Natural killer cell (primary cell): Measurements from ENCODE around the gene STXBP3. TPM values are rescaled to one million over a fixed set of nuclear protein-coding genes. Genes with fewer than 3 reads are reported as not detected.

Source experiments
- ATAC-seq, 3 donors: fragments of 150-1000 bp in 2 of 3; fragments of 200-7000 bp in 1 of 3; cut with Tn5 transposase; 1 replicate in 1 of 3; 2 replicates in 2 of 3; pipeline ENCODE4 v1.10.0; 2021; ENCODE audit warnings: mild to moderate bottlenecking in 2 of 3, moderate library complexity in 2 of 3
- DNase-seq, 2 donors: peaks; one replicate each; pipeline versions ENCODE4 v3.0.0 to v3.0.0-alpha.2; 2013 to 2021; ENCODE audit warnings: mixed read lengths in 1 of 2
- H3K27ac ChIP-seq: one replicate; pipeline ENCODE4 v1.5.1; 2013; ENCODE audit warnings: mild to moderate bottlenecking, low read length
- H3K27me3 ChIP-seq: one replicate; pipeline ENCODE4 v1.6.1; 2013; ENCODE audit warnings: low read length; ENCODE audit not compliant: control insufficient read depth, insufficient read depth
- H3K36me3 ChIP-seq: one replicate; pipeline ENCODE4 v1.6.1; 2013; ENCODE audit warnings: low read length; ENCODE audit not compliant: control insufficient read depth, insufficient read depth
- H3K4me1 ChIP-seq: one replicate; pipeline ENCODE4 v1.6.1; 2013; ENCODE audit warnings: low read length; ENCODE audit not compliant: control insufficient read depth, insufficient read depth
- H3K4me3 ChIP-seq: one replicate; pipeline ENCODE4 v1.5.1; 2013; ENCODE audit warnings: low read length
- H3K9me3 ChIP-seq: one replicate; pipeline ENCODE4 v1.6.1; 2013; ENCODE audit warnings: low read length; ENCODE audit not compliant: control insufficient read depth, insufficient read depth
- H3K27ac Mint-ChIP-seq, 2 donors: one replicate each; pipeline ENCODE4 v1.8.0; 2022; ENCODE audit warnings: mild to moderate bottlenecking in 2 of 2, mixed read lengths in 2 of 2, moderate library complexity in 1 of 2
- H3K27me3 Mint-ChIP-seq, 2 donors: one replicate each; pipeline ENCODE4 v1.8.0; 2022; ENCODE audit warnings: low read depth in 2 of 2, mixed read lengths in 2 of 2
- H3K36me3 Mint-ChIP-seq: one replicate; pipeline ENCODE4 v1.8.0; 2022; ENCODE audit warnings: mixed read lengths
- H3K4me1 Mint-ChIP-seq, 2 donors: one replicate each; pipeline ENCODE4 v1.8.0; 2022; ENCODE audit warnings: mixed read lengths in 2 of 2
- H3K4me3 Mint-ChIP-seq: one replicate; pipeline ENCODE4 v1.8.0; 2022; ENCODE audit warnings: mild to moderate bottlenecking, moderate library complexity, mixed read lengths
- H3K9me3 Mint-ChIP-seq, 2 donors: one replicate each; pipeline ENCODE4 v1.8.0; 2022; ENCODE audit warnings: mixed read lengths in 2 of 2
- WGBS: methylation state at CpG from one replicate; pipeline ENCODE4 v1.1.7; 2013; ENCODE audit warnings: missing lambda C conversion rate; ENCODE audit not compliant: insufficient coverage; 5-methylcytosine and 5-hydroxymethylcytosine counted together
- intact Hi-C: fragments of 100-400 bp; cut with micrococcal nuclease; formaldehyde crosslinking; loops from one replicate; pipeline ENCODE4 v1.14.2; 2022
- total RNA-seq, 4 donors: library from RNA; stranded (reverse); fragments of 120-200 nt in 1 of 4; gene quantifications; one replicate each; pipeline versions ENCODE4 v1.2.3 to v1.2.4, GENCODE V29; 2013 to 2022
- TF ChIP-seq, protein P1 (sequence below): fragments of 200-600 bp; IDR thresholded peaks from one replicate; pipeline ENCODE4 v1.8.0; 2022; ENCODE audit warnings: antibody characterized with exemption

Gene STXBP3
- total RNA-seq, 3 donors from 2014 or later (not counting 1 experiment from before 2014, with no cell fraction given): 63.1 to 71.4 (median 69.2) TPM

DNA sequence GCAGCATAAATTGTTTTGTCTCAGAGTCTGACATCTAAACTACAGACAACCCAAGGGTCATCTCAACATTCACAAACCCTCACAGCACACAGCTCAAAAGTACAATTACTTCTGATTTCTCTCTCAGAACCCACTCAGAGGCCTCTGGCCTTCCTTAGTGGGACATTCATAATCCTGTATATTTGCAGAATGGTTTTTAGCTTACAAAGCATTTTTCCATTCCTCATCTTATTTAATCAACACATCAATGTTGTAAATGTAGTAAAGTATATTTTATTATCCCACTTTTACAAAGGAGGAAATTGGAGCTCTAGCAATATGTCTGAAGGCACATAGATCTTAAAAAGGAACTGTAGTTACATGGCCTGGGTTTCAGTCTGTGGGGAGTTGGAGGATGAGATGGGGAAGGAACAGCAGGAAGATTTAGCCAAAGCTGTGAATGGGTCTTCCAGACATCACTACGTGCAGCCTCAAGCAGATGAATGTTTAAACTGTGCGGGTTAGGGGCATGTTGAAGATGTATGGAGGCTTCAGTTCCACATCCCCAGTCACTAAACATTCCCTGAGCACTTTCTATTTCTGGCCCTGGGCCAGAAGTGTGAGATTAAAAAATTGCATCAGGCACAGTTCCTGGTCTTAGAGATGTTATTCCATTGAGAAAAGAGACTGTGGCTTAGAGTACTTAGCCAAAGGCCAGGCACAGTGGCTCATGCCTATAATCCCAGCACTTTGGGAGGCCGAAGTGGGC is 97.1 kb downstream of the STXBP3 start:
- intact Hi-C loops: no loop called here
- Histone ChIP-seq H3K4me3 (no peak overlapping the region), H3K36me3 (no peaks in the 10 kb centered on the region), H3K27ac (no peak overlapping the region), H3K27me3 (no peaks in the 10 kb centered on the region), H3K9me3 (no peaks in the 10 kb centered on the region), H3K4me1 (no peaks in the 10 kb centered on the region)
- H3K9me3 Mint-ChIP-seq: no peaks in the 10 kb centered on the region
- H3K4me3 Mint-ChIP-seq: no peak overlapping the region
- H3K27me3 Mint-ChIP-seq: peaks cover 5 to 9% of the 10 kb centered on the region in 2 donors
- no peaks in the 10 kb centered on the region for H3K4me1 Mint-ChIP-seq
- DNase-seq (no peak), ATAC-seq (no peak)
- WGBS: 85% methylated on average over 2 of the region's 3 CpGs
- TF ChIP-seq, protein P1, sequence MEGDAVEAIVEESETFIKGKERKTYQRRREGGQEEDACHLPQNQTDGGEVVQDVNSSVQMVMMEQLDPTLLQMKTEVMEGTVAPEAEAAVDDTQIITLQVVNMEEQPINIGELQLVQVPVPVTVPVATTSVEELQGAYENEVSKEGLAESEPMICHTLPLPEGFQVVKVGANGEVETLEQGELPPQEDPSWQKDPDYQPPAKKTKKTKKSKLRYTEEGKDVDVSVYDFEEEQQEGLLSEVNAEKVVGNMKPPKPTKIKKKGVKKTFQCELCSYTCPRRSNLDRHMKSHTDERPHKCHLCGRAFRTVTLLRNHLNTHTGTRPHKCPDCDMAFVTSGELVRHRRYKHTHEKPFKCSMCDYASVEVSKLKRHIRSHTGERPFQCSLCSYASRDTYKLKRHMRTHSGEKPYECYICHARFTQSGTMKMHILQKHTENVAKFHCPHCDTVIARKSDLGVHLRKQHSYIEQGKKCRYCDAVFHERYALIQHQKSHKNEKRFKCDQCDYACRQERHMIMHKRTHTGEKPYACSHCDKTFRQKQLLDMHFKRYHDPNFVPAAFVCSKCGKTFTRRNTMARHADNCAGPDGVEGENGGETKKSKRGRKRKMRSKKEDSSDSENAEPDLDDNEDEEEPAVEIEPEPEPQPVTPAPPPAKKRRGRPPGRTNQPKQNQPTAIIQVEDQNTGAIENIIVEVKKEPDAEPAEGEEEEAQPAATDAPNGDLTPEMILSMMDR: no peak
- H3K36me3 Mint-ChIP-seq: no peaks in the 10 kb centered on the region
- no peak overlapping the region for H3K27ac Mint-ChIP-seq

DNA sequence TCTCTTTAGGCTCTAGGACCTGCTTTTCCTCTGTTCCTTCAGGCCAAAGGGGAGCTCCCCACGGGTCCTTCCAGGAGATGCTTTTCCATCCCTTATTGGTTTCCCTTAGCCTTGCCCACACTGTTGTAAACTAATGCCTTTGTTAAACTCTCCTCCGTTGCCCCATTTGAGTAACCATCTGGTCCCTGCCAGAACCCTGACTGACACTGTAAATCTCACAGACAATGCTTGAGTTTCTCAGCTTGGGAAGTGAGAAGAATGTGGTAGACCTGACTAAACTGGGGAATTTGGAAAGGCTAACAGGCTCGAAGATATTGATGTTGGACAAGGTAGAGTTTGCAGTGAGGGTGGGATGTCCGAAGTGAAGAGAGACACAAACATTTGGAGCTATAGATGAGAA is 99.0 kb downstream of the STXBP3 start:
- H3K4me1 ChIP-seq: no peaks in the 10 kb centered on the region
- no peaks in the 10 kb centered on the region for H3K36me3 ChIP-seq
- peaks cover 5 to 9% of the 10 kb centered on the region in 2 donors for H3K27me3 Mint-ChIP-seq
- no peak overlapping the region for H3K4me3 ChIP-seq
- no peak overlapping the region for H3K4me3 Mint-ChIP-seq
- intact Hi-C loops: no loop called here
- DNase-seq: no peak
- no peak overlapping the region for H3K27ac Mint-ChIP-seq
- no peaks in the 10 kb centered on the region for H3K36me3 Mint-ChIP-seq
- no peak for ATAC-seq
- no peaks in the 10 kb centered on the region for H3K27me3 ChIP-seq
- H3K4me1 Mint-ChIP-seq: no peaks in the 10 kb centered on the region
- 92% methylated on average over 4 of the region's 4 CpGs for WGBS
- TF ChIP-seq, protein P1: no peak
- H3K27ac ChIP-seq: no peak overlapping the region
- no peaks in the 10 kb centered on the region for H3K9me3 Mint-ChIP-seq
- no peaks in the 10 kb centered on the region for H3K9me3 ChIP-seq

DNA sequence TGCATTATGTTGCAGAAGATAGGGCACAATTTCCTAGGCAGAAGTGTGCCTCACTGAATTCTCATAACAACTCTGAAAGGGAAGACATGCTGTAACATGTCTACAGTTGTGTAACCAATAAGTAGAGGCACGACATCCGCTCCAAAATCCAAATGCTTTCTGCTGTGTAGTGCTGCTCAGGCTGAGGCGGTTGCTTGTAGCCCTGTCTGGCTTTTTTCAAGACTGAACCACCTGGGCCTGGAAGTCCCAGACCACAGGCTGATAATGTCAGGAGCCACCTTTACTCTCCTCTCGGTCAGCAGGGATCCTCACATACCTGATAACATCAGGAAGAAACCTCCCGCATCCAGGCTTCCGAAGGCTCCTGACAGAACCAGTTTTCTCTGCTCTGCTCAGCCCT is 99.5 kb downstream of the STXBP3 start:
- Mint-ChIP-seq H3K27ac (no peak overlapping the region), H3K4me1 (no peaks in the 10 kb centered on the region), H3K9me3 (no peaks in the 10 kb centered on the region), H3K27me3 (peaks cover 5 to 7% of the 10 kb centered on the region in 2 donors), H3K36me3 (no peaks in the 10 kb centered on the region), H3K4me3 (no peak overlapping the region)
- Histone ChIP-seq H3K36me3 (no peaks in the 10 kb centered on the region), H3K4me1 (no peaks in the 10 kb centered on the region), H3K4me3 (no peak overlapping the region), H3K9me3 (no peaks in the 10 kb centered on the region), H3K27me3 (no peaks in the 10 kb centered on the region), H3K27ac (no peak overlapping the region)
- intact Hi-C loops: no loop called here
- ATAC-seq (no peak), DNase-seq (no peak)
- 90% methylated on average over 6 of the region's 6 CpGs for WGBS
- TF ChIP-seq, protein P1: no peak

DNA sequence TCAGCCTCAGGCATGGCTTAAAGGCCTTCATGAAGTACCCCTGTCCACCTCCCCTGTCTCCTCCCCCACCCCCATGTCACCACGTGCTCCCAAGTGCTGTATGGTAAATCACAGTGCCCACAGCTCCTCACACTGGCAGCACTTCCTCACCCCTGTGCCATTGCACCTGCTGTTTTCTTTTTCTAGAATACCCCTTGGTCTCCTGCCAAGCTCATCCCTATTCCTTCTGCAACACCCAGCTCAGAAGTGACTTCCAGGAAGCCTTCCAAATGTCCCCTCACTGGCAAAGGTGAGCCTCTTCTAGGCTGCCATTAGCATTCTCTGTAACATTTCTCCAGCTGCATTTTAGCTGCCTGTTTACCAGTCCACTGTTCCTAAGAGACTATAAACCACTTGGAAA is 101.0 kb downstream of the STXBP3 start:
- intact Hi-C loops: no loop called here
- peaks cover 4 to 5% of the 10 kb centered on the region in 2 donors for H3K4me1 Mint-ChIP-seq
- Histone ChIP-seq H3K36me3 (no peaks in the 10 kb centered on the region), H3K27ac (no peak overlapping the region), H3K27me3 (no peaks in the 10 kb centered on the region), H3K4me1 (no peaks in the 10 kb centered on the region), H3K9me3 (no peaks in the 10 kb centered on the region), H3K4me3 (no peak overlapping the region)
- DNase-seq: no peak
- TF ChIP-seq, protein P1: no peak
- 56% methylated on average over 1 of the region's 1 CpG for WGBS
- no peak overlapping the region for H3K4me3 Mint-ChIP-seq
- no peaks in the 10 kb centered on the region for H3K9me3 Mint-ChIP-seq
- no peaks in the 10 kb centered on the region for H3K36me3 Mint-ChIP-seq
- H3K27ac Mint-ChIP-seq: no peak overlapping the region
- H3K27me3 Mint-ChIP-seq: peaks cover 5 to 7% of the 10 kb centered on the region in 2 donors
- ATAC-seq: no peak
